IPS-15b (cell line): ENCODE results near the gene SLC39A5.

Experiments
- H3K27me3 ChIP-seq: one replicate; pipeline ENCODE4 v1.6.1; 2013; ENCODE audit warnings: low read length; ENCODE audit not compliant: control insufficient read depth, insufficient read depth
- H3K36me3 ChIP-seq: one replicate; pipeline ENCODE4 v1.6.1; 2013; ENCODE audit warnings: low read length; ENCODE audit not compliant: control insufficient read depth, insufficient read depth
- H3K4me1 ChIP-seq: one replicate; pipeline ENCODE4 v1.6.1; 2013; ENCODE audit warnings: mild to moderate bottlenecking, low read length; ENCODE audit not compliant: control insufficient read depth, insufficient read depth
- H3K4me3 ChIP-seq: one replicate; pipeline ENCODE4 v1.5.1; 2013; ENCODE audit warnings: low read depth, low read length
- H3K9ac ChIP-seq: one replicate; pipeline ENCODE4 v1.6.1; 2013; ENCODE audit warnings: low read depth, mild to moderate bottlenecking, low read length
- H3K9me3 ChIP-seq: one replicate; pipeline ENCODE4 v1.6.1; 2013; ENCODE audit warnings: mild to moderate bottlenecking, low read length; ENCODE audit not compliant: control insufficient read depth, insufficient read depth

The SLC39A5 gene

DNA sequence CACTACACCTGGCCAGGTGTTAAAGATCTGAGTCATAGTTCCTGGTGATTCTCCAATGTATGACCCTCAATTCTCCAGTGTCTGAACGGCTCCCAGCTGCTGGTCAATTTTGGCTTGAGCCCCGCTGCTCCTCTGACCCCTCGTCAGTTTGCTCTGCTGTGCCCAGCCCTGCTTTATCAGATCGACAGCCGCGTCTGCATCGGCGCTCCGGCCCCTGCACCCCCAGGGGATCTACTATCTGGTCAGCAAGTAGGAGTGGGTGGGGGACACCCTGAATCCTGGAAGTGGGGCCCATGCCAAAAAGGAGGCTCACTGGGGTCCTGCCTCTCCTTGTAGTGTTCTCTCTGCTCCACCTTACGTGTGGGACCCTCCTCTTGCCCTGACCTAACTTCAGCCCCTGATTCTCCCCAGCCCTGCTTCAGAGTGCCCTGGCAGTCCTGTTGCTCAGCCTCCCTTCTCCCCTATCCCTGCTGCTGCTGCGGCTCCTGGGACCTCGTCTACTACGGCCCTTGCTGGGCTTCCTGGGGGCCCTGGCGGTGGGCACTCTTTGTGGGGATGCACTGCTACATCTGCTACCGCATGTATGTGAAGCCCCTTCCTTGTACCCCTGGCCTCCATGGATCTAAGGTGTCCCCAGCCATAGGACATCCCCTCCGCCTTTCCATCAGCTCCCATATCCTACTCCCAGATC, 5.0 kb downstream of the SLC39A5 start:
- Histone ChIP-seq H3K4me1 (peaks cover 2% of the 10 kb centered on the region), H3K4me3 (no peak overlapping the region), H3K9ac (no peak overlapping the region), H3K27me3 (no peaks in the 10 kb centered on the region), H3K36me3 (peaks cover 10% of the 10 kb centered on the region), H3K9me3 (no peaks in the 10 kb centered on the region)

DNA sequence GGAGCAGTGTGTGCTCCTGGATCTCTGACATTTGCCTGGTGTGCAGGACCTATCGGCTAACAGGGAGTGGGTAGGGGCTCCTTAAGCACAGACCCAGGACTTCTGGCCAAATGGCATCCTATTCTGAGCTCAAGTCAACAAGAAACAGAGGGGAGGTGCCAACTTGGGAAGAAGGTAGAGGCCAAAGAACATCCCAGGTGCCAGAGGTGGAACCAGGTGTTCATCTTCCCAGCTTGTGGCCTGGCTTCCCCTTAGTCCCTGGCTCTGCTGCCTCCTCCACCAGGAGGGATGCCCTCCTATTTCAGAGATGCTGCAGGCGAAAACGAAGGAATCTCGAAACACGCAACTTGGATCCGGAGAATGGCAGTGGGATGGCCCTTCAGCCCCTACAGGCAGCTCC, 6.2 kb downstream of the SLC39A5 start:
- Histone ChIP-seq H3K27me3 (no peaks in the 10 kb centered on the region), H3K36me3 (peaks cover 10% of the 10 kb centered on the region), H3K9me3 (no peaks in the 10 kb centered on the region), H3K4me3 (no peak overlapping the region), H3K4me1 (no peaks in the 10 kb centered on the region), H3K9ac (no peak overlapping the region)

DNA sequence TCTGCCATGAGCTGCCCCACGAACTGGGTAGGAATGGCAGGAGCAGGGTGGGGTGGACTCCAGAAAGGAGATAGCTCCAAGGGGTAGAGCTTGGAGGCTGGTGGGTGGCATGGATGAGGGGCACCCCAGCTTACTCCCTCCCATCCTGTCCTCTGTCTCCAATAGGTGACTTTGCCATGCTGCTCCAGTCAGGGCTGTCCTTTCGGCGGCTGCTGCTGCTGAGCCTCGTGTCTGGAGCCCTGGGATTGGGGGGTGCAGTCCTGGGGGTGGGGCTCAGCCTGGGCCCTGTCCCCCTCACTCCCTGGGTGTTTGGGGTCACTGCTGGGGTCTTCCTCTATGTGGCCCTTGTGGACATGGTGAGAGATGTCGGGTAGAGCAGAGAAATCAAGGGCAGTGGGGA, 7.1 kb downstream of the SLC39A5 start:
- no peaks in the 10 kb centered on the region for H3K9me3 ChIP-seq
- H3K36me3 ChIP-seq: peaks cover 16% of the 10 kb centered on the region
- no peaks in the 10 kb centered on the region for H3K4me1 ChIP-seq

DNA sequence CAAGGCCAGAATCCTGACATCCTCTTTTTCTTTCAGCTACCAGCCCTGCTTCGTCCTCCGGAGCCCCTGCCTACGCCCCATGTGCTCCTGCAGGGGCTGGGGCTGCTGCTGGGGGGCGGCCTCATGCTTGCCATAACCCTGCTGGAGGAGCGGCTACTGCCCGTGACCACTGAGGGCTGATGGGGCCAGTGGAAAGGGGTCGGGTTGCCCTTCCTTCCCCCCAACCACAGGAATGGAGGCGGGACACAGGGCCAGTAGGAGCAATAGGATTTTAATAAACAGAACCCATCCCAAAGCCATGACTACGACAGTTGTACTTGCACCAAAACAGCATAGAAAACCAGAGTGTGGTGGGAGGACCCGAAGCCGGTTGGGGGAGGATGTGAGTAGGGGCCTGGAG, 7.7 kb downstream of the SLC39A5 start:
- no peak overlapping the region for H3K4me3 ChIP-seq
- no peaks in the 10 kb centered on the region for H3K27me3 ChIP-seq
- no peaks in the 10 kb centered on the region for H3K4me1 ChIP-seq
- peaks cover 18% of the 10 kb centered on the region for H3K36me3 ChIP-seq
- no peaks in the 10 kb centered on the region for H3K9me3 ChIP-seq
- no peak overlapping the region for H3K9ac ChIP-seq

More for the DNA sequence above, 7.1 kb downstream of the SLC39A5 start:
- H3K4me3 ChIP-seq: no peak overlapping the region
- H3K9ac ChIP-seq: no peak overlapping the region
- no peaks in the 10 kb centered on the region for H3K27me3 ChIP-seq

DNA sequence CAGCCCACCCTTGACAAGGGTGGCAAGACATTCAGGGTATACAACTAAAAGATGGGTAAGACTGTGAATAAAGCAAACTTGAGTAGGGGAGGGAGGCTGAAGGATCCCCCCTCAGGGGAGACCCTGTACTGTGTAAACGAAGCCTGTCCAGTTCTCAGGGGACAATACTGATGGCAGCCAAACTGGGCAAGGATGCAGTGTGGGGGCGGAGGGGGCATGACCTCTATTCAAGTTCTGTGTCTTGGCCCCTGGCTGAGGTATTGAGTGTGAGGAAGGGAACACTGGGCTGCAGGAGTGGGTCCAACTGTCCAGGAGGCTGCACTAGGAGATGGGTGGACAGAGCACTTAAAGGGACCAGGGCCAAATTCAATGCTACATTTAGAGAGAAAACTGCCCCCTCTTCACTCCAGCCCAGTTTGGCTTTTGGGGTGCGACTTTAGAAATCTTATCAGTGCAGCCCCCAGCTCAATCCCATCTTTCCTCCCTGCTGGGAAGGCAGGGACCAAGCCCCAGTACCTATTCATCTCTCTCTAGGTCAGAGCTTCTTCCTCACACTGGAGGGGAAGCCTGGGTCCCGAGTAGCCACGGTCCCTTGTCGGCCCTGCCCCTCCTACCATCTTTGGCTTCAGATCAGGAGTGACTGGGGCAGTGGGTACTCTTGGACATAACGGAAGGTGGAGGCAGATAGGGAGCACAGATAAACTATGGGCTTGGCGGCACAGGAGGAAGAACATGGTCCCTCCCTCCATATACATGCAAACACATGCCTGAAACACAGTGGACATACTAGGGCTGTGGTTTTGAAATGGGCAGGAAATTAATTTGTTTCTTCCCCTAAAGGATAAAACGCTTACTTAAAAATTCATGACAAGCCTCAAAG, 11.8 kb downstream of the SLC39A5 start:
- Histone ChIP-seq H3K36me3 (peaks cover 45% of the 10 kb centered on the region), H3K4me1 (no peaks in the 10 kb centered on the region), H3K27me3 (no peaks in the 10 kb centered on the region), H3K9me3 (no peaks in the 10 kb centered on the region), H3K4me3 (no peak overlapping the region), H3K9ac (no peak overlapping the region)

DNA sequence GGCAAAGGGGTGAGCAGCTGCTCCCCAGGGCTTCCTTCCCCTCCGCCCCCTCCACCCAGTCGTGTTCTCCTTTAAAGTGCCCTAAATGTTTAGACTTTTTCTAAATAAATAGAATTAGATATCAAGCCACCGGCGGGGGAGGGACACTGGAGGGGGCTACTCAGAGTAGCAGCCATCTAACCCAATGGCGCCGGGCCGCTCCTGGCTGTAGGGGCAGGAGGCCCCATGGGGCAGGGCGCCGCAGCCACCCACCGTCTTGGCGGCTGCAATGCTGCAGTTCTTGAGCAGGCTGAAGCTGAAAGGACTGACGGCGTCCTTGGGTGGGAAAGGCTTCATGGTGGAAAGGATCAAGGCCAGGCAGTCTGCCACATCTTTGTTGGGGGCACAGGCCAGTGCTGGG, 13.1 kb downstream of the SLC39A5 start:
- no peak overlapping the region for H3K4me3 ChIP-seq
- peaks cover 51% of the 10 kb centered on the region for H3K36me3 ChIP-seq
- no peaks in the 10 kb centered on the region for H3K9me3 ChIP-seq
- H3K4me1 ChIP-seq: no peaks in the 10 kb centered on the region
- no peak overlapping the region for H3K9ac ChIP-seq
- H3K27me3 ChIP-seq: no peaks in the 10 kb centered on the region

DNA sequence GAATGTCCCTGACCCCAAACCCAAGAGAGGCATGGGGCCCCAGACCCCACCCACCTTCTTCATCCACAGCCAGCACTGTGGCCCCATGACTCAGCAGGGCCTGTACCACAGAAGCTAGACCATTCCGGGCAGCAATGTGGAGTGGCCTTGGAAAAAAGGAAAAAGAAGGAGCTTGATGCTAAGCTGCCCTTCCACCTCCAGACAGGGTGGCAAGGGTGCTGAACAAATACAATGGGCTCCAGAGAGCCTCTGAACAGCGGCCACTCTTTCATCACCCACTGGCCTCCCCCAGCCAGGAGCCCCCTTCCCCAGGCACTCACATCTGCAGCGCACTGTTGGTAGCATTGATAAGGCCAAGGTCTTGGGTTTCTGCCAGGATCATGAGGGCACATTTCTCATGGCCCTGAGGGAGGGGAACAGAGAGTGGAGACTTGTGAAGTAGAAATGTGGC, 13.9 kb downstream of the SLC39A5 start:
- Histone ChIP-seq H3K9me3 (no peaks in the 10 kb centered on the region), H3K4me1 (no peaks in the 10 kb centered on the region), H3K36me3 (peaks cover 58% of the 10 kb centered on the region), H3K27me3 (no peaks in the 10 kb centered on the region), H3K9ac (no peak overlapping the region), H3K4me3 (no peak overlapping the region)

DNA sequence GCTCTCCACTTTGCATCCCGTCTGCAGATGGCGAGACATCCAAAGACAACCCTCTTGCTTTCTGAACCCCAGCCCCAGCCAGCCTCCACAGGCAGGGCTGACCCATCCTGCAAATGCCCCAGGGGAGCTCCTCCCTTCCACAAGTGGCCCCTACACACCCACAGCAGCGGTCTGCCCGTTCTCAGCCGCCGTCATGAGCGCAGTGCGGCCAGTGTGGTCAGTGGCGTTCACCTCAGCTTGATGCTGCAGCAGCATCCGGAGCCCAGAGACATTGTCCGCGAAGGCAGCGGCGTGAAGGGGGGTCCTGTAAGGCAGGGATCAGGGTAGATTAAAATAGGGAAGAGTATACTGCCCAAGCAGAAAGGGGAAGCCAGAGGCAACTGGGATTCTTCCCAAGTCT, 14.6 kb downstream of the SLC39A5 start:
- Histone ChIP-seq H3K36me3 (peaks cover 61% of the 10 kb centered on the region), H3K9me3 (no peaks in the 10 kb centered on the region), H3K4me3 (no peak overlapping the region), H3K27me3 (no peaks in the 10 kb centered on the region), H3K4me1 (no peaks in the 10 kb centered on the region), H3K9ac (no peak overlapping the region)

DNA sequence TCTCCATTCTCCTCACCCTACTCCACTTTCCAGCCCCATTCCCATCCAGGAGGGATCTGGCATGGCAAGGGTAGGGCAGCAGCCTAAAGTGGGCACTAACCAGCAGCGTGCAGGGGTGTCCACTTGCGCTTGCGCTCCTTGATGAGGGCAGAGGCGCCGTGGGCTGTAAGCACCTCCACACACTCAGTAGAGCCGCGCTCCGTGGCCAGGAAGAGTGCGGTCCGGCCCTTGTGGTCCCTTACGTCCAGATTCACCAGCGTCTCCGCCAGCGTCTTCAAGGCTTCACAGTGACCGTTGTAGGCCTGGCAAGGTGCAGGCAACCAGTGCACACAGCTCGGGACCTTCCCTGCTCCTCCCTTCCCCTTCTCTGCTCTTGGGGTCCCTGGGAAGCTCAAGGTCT, 18.1 kb downstream of the SLC39A5 start:
- H3K9me3 ChIP-seq: no peaks in the 10 kb centered on the region
- no peak overlapping the region for H3K4me3 ChIP-seq
- no peaks in the 10 kb centered on the region for H3K4me1 ChIP-seq
- H3K36me3 ChIP-seq: peaks cover 66% of the 10 kb centered on the region
- H3K27me3 ChIP-seq: no peaks in the 10 kb centered on the region
- H3K9ac ChIP-seq: no peak overlapping the region

DNA sequence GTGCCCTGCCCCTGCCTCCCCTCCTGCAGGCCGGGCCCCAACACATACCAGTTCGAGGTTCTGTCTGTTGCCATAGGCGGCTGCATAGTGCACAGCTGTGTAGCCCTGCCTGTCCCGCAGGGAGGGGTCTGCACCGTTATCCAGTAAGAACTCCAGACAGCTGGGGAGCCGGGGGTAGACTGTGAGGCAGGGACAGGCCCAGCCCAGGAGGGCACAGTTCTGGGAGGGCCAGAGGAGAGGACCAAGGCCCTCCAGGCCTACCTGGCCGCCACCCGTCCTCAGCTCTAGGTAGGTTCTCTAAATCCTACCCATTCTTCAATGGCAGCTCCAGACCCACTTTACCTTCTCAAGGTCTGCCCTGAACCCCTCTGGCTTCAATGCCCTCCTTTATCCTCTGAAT, 18.9 kb downstream of the SLC39A5 start:
- Histone ChIP-seq H3K27me3 (no peaks in the 10 kb centered on the region), H3K36me3 (peaks cover 68% of the 10 kb centered on the region), H3K9ac (no peak overlapping the region), H3K9me3 (no peaks in the 10 kb centered on the region), H3K4me1 (no peaks in the 10 kb centered on the region), H3K4me3 (no peak overlapping the region)

DNA sequence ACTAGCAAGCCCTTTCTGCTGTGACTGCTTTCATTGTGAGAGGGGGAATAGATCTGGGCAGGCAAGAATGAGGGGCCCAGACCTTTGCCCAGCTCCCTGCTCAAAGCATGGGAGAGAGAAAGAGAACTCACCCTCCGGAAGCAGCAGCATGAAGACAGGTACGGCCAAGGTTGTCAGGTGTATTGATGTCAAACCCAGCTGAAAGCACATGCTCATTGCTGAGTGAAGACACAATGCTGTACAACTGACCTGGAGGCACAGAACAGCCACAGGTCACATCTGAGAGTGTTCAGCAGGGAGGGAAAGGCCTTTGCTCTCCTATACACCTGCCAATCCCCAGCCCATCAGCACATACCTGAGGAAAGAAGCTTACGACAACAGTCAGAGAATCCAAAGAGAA, 22.8 kb downstream of the SLC39A5 start:
- Histone ChIP-seq H3K27me3 (no peaks in the 10 kb centered on the region), H3K4me1 (peaks cover 5% of the 10 kb centered on the region), H3K36me3 (peaks cover 62% of the 10 kb centered on the region), H3K9me3 (no peaks in the 10 kb centered on the region), H3K4me3 (no peak overlapping the region), H3K9ac (no peak overlapping the region)

DNA sequence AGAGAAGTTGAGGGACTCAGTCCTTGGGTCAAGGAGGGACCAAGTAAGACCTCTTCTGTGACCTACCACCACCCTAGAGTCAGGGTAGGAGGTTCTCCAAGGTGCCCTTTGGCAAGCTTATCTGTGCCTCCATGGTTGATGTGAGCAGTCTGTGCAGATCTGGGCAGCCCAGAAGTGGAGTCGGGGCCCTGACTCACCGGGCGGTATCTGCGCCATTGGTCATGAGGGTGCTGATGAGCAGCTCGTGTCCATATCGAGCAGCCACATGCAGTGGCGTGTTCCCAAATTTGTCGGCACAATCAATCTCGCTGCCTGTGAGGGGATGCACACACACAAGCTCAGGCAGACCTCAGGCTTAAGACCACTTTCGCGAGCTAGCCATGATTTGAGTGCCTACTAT, 23.2 kb downstream of the SLC39A5 start:
- Histone ChIP-seq H3K36me3 (peaks cover 57% of the 10 kb centered on the region), H3K27me3 (no peaks in the 10 kb centered on the region), H3K4me1 (peaks cover 5% of the 10 kb centered on the region), H3K9me3 (no peaks in the 10 kb centered on the region), H3K4me3 (no peak overlapping the region), H3K9ac (no peak overlapping the region)
